ENCODE data around the gene BACH2.
"Not testable (repeated sequence)": the region's sequence is repeated elsewhere in the genome, so short reads cannot be mapped to it uniquely, and the experiment has no call there.

Gene BACH2

GRCh38 chr6:90055924-90056323, 240.7 kb downstream of the BACH2 start:
- DNase-seq: not testable (repeated sequence)

GRCh38 chr6:90054193-90054592, 242.4 kb downstream of the BACH2 start:
- DNase-seq: peak in 1 of 2 experiments; percentile 5

- DNase-seq: no peak
These were observed 243.0 kb downstream of the BACH2 start for GRCh38 chr6:90053614-90054013.

- DNase-seq: no peak
These were observed 247.3 kb downstream of the BACH2 start for GRCh38 chr6:90049295-90049694.

GRCh38 chr6:90048206-90048967, 248.3 kb downstream of the BACH2 start:
- DNase-seq: no peak

- no peak for DNase-seq
These were observed 251.1 kb downstream of the BACH2 start for GRCh38 chr6:90045535-90045934.

GRCh38 chr6:90044833-90045381, 251.7 kb downstream of the BACH2 start:
- DNase-seq: no peak

GRCh38 chr6:90044182-90044832, 252.3 kb downstream of the BACH2 start:
- DNase-seq: no peak

- no peak for DNase-seq
These were observed 255.7 kb downstream of the BACH2 start for GRCh38 chr6:90040931-90041330.

GRCh38 chr6:90039911-90040310, 256.7 kb downstream of the BACH2 start:
- no peak for DNase-seq

GRCh38 chr6:90038961-90039653, 257.5 kb downstream of the BACH2 start:
- no peak for DNase-seq

GRCh38 chr6:90036963-90037362, 259.7 kb downstream of the BACH2 start:
- no peak for DNase-seq

GRCh38 chr6:90035047-90035723, 261.5 kb downstream of the BACH2 start:
- DNase-seq: peak in 1 of 2 experiments; percentile 9

GRCh38 chr6:90033746-90034271, 262.8 kb downstream of the BACH2 start:
- no peak for DNase-seq

GRCh38 chr6:90032489-90033212, 264.0 kb downstream of the BACH2 start:
- DNase-seq: not testable (repeated sequence)

- no peak for DNase-seq
These were observed 267.5 kb downstream of the BACH2 start for GRCh38 chr6:90028995-90029635.

- no peak for DNase-seq
These were observed 268.4 kb downstream of the BACH2 start for GRCh38 chr6:90028066-90028778.

- no peak for DNase-seq
These were observed 270.4 kb downstream of the BACH2 start for GRCh38 chr6:90026216-90026615.

GRCh38 chr6:90025523-90026061, 271.1 kb downstream of the BACH2 start:
- DNase-seq: peak; percentile 57 to 79

GRCh38 chr6:90024633-90025032, 272.0 kb downstream of the BACH2 start:
- no peak for DNase-seq

Data from NCI-H526 (cell line).